Erythroblast (primary cell): Measurements from ENCODE around the gene RSPRY1.

Experiments
- DNase-seq, 2 experiments: peaks; one replicate each; lab custom pipeline; 2025; lab: John Stamatoyannopoulos, UW
- GATA1 ChIP-seq: IDR thresholded peaks from 2 replicates; pipeline ENCODE4 v1.6.1; 2011; ENCODE audit warnings: low read depth, mild to moderate bottlenecking, control low read depth, low read length, moderate library complexity
- POLR2A ChIP-seq: IDR thresholded peaks from 2 replicates; pipeline ENCODE4 v1.6.1; 2011; ENCODE audit warnings: mild to moderate bottlenecking, low read length

Gene RSPRY1

DNA sequence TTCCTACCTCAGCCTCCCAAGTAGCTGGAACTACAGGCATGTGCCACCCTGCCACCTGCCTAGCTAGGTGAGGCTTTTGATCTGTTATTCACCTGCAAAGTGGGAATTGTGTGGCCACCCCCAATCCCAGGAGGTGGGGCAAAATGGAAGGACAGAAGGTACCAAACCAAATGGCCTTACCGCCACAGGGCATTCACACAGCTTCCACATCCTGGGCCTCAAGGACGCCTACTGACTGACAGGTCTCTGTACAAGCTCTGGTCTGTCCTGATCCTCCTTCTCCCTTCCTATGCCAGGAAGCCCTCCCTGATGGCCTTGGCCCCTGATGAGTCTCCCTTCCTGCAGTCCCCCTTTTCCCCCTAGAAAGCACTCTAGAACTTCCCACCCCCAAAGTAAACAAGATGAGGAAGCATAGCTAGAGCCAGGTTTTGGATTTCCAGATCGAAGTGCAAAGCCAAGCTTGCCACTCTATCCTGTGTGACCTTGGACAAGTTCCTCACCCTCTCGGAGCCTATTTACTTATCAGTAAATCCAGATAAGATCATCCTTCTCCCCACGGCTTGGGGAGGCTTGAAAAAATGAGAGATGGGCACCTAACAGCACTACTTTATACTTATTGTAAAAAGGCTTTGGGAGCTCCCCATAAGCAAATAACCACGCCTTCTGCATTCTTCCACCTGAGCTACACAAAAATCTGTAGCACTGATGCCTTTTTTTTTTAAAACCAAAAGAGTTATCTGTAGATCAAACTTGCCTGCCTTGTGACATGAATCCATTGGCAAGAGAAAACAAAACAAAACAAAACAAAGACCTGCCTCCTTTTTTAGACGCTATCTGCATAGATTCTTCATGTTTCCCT is 93.9 kb downstream of the RSPRY1 start:
- TF ChIP-seq POLR2A (no peak), GATA1 (no peak)
- DNase-seq: no peak

DNA sequence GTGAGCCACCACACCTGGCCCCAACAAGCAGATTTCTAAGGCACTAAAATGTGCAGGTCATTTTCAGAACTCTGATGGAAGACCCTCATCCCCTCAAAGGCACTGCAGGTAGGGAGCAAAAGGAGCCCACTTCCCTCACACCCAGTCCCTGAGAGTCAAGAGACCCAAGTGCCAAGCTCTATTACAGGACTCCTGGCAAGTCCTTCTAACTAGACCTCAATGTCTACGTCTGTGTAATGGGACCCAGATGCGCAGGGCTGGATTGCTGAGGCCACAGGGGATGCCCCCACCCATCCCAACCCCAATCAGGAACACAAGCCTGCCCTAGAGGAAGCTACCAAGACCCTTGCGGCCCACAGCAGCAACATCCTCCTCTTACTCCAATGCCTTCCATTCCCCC is 95.7 kb downstream of the RSPRY1 start:
- DNase-seq: no peak
- TF ChIP-seq GATA1: no peak
- no peak for TF ChIP-seq POLR2A

DNA sequence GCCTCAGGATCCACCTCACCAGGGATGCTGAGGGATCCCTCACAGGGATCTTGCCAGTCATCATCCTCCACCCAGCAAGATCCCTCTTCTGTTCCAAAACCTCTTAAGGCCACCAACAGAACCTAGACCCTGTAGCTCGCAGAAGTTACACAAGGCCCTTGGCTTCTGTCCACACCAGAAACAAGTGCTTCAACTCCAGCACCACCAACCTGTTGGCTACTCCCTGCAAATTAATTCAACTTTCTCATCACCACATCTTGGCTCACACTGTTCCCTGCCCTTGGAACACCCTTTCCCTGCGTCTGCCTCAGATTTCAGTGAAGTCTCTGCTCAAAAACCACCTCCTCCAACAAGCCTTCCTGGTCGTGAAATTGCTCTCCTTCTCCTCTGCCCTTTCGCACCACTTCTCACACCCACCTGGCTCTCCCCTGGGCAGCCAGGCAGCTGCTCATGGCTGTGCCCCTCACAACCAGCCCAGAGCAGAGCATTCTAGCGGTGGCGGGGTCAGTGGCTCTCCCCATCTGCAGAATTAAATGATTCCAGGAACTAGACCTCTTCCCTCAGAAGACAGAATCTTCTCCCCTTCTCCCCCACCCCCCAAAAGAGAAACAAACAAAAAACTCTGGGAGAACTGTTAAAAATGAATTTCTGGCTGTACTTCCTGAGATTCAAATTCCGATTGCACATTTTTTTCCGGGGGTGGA is 96.5 kb downstream of the RSPRY1 start:
- DNase-seq: no peak
- TF ChIP-seq POLR2A: no peak
- TF ChIP-seq GATA1: no peak

DNA sequence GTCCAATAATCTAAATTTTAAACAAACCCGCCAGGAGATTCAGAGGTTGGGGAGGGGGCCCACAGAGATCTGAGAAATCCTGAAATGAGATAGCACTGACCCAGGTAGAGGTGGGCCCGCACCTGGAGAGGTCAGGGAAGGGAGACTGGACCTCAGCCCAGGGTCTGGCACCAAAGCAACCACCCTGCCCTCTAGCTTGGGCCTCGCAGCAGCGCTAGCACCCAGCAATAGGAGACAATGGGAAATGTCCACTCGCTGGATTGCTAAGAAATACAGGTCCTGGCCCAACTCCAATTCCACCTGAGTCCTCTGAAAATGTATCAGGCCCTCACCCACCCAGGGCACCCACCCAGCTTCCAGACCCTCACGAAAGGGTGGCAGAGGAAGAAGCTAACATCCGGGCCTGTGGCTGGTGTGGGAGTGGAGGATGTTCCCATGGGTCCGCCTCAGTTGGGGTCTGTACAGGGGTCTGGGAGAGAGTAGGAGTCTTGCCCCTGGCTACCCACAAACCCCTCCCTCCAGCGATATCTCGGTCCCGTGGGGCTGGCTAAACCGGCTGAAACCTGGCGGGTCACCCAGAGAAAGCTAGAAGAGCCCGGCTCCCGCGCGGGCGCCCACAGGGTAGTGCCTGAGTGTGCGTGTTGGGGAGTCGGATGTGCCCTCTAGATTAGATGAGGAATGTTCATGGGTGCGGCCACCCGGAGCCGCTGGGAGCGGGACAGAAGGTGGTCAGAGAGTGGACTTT is 97.3 kb downstream of the RSPRY1 start:
- no peak for DNase-seq

DNA sequence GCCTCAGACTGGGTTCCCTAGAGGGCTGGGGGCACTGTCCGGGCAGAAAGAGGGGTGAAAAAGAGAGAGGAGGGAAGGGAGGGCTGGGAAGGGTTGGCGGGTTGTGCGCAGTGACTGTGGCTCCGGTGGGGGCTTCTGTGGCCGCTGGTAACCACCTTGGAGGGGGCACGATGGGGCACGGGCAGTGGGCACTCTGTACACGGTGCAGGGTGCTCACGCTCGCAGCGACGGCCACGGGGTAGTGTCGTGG is 97.8 kb downstream of the RSPRY1 start:
- no peak for TF ChIP-seq GATA1
- no peak for TF ChIP-seq POLR2A
- DNase-seq: no peak

More for the DNA sequence above, 97.3 kb downstream of the RSPRY1 start:
- TF ChIP-seq GATA1 (no peak), POLR2A (no peak)

DNA sequence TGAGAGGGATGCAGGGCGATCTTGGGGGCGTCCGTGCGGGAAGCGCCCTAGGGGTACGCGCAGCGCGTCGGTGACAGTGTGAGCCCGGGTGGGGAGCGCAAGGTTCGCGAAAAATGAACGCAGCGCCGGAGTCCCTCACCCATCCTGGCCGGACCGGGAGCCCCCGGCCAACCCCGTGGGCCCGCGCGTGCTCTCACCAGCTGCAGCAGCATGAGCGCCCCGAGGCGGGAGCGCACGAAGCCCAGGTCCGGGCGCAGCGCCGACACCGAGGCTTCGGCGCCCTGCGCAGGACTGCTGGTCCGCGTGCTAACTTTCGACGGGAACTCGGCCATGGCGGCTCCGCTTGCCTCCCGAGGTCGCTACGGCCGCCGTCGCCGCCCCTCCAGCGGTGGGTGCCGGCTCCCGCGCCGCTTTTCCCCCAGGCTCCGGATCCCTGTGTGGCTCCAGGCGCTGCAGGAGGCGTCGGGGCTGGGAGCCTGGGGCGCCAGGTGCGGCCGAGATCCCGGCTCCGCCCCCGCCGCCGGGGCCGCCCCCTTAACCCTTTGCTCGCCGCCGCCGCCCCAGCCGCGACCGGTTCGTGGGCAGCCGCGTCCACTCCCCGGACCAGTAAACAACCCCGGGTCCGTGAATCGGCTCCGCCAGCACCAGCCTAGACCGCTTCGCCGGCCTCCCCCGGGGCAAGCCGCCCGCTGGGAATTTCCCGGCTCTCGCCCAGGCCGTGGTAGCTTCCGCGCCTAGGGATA is 98.3 kb downstream of the RSPRY1 start, which contains the start of gene PLLP:
PLLP (minus strand) TSS at position 464 of the 743 bp plus-strand sequence; CDS start at position 332, 132 bp downstream.
- DNase-seq: peak; percentile 54 to 65
- TF ChIP-seq GATA1: no peak
- no peak for TF ChIP-seq POLR2A

DNA sequence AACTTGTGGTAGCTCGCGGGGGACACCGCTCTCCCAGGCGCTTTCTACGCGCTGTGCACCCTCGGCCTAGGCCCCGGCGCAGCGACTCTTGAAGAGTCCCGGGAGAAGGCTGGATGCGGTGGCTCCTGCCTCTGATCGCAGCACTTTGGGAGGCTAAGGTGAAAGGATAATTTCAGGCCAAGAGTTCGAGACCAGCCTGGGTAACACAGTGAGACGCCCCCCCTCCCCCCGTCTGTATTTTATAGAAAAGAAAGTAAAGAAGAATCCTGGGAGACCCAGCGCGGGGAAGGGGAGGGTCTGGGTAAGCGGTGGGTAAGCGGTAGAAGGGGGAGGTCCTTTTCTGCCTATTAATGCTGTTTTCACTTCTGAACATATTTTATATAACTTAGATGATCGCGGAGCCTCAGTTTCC is 98.8 kb downstream of the RSPRY1 start:
- peak; percentile 42 to 59 for DNase-seq
- TF ChIP-seq POLR2A: no peak
- no peak for TF ChIP-seq GATA1

DNA sequence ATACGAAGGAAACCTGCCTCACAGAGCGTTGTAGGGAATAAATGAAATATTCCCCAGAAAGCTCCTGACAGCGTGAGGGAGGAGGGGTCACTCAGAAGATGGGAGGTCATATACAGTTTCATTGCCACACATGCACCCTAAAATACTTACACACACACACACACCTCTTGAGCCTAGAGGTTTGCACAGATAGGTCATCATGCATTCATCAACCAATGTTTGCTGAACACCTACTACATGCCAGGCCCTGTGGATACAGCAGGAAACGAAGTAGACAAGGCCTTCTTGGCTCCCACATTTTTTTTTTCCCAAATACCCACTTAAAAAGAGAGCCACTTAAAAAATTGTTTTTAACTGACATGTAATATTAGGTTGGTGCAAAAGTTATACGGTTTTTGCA is 99.2 kb downstream of the RSPRY1 start:
- TF ChIP-seq POLR2A: no peak
- no peak for TF ChIP-seq GATA1
- DNase-seq: no peak

DNA sequence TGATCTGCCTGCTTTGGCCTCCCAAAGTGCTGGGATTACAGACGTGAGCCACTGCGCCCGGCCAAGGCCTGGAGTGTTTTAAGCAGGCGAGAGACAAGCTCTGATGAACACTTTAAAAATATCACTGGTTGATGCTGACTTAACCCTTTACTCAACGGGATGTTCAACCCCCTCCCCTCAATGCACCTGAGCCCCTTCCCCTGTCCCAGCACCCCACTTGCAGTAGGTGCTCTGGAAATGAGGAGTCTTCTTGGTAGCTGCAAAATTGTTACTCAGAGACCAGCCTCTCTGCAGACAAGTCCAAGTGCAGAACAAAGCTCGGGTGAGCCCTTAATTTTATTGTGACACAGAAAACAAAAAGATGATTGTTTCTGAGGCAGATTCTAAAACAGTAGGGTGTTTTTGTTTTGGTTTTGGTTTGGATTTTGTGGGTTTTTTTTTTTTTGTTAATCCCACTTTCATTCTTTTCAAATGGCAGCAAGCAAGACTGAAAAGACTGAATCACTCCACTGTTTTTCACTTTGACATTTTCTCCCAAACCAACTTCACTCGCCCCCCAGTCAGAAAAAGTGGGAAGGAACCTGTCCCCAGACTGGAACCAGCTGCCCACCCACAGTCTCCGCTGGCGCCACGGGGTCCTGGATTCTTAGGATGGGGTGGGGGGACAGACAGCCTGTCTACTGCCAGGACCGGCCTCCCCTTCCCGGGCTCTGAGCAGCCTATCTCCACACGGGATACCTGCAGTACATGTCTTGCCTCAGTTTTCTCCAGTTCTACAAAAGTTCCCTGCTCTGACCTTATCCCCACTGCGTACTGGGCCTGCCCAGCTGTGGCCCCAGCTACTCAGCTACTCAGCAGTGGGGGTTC is 103.5 kb downstream of the RSPRY1 start:
- TF ChIP-seq GATA1 (no peak), POLR2A (no peak)
- DNase-seq: no peak
